GM19238 (cell line): ENCODE data around the gene CCNF.
A peak's percentile ranks its signal among the peaks of the same experiment; 100 is the strongest.
"Not testable (repeated sequence)": the region's sequence is repeated elsewhere in the genome, so short reads cannot be mapped to it uniquely, and the experiment has no call there.

Source experiments
- DNase-seq: peaks from one replicate; pipeline ENCODE4 v3.0.0; 2011; ENCODE audit warnings: low spot score; ENCODE audit not compliant: insufficient read length

CCNF gene

GRCh38 chr16:2471016-2471652 is 41.9 kb downstream of the CCNF start, which contains the start of gene NTN3:
Gene NTN3 (plus strand): TSS chr16:2471297. CDS start chr16:2471702, 405 bp downstream.
- no peak for DNase-seq

DNA sequence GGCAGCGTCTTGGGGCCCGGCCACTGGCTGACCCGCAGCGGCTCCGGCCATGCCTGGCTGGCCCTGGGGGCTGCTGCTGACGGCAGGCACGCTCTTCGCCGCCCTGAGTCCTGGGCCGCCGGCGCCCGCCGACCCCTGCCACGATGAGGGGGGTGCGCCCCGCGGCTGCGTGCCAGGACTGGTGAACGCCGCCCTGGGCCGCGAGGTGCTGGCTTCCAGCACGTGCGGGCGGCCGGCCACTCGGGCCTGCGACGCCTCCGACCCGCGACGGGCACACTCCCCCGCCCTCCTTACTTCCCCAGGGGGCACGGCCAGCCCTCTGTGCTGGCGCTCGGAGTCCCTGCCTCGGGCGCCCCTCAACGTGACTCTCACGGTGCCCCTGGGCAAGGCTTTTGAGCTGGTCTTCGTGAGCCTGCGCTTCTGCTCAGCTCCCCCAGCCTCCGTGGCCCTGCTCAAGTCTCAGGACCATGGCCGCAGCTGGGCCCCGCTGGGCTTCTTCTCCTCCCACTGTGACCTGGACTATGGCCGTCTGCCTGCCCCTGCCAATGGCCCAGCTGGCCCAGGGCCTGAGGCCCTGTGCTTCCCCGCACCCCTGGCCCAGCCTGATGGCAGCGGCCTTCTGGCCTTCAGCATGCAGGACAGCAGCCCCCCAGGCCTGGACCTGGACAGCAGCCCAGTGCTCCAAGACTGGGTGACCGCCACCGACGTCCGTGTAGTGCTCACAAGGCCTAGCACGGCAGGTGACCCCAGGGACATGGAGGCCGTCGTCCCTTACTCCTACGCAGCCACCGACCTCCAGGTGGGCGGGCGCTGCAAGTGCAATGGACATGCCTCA is 42.6 kb downstream of the CCNF start:
- no peak for DNase-seq

DNA sequence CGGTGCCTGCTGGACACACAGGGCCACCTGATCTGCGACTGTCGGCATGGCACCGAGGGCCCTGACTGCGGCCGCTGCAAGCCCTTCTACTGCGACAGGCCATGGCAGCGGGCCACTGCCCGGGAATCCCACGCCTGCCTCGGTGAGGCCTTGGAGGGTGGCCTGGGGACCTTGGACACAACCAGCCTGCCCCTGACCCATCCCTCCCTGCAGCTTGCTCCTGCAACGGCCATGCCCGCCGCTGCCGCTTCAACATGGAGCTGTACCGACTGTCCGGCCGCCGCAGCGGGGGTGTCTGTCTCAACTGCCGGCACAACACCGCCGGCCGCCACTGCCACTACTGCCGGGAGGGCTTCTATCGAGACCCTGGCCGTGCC is 43.2 kb downstream of the CCNF start:
- DNase-seq, result no peak

GRCh38 chr16:2472885-2473445 is 43.7 kb downstream of the CCNF start:
- DNase-seq, result no peak

DNA sequence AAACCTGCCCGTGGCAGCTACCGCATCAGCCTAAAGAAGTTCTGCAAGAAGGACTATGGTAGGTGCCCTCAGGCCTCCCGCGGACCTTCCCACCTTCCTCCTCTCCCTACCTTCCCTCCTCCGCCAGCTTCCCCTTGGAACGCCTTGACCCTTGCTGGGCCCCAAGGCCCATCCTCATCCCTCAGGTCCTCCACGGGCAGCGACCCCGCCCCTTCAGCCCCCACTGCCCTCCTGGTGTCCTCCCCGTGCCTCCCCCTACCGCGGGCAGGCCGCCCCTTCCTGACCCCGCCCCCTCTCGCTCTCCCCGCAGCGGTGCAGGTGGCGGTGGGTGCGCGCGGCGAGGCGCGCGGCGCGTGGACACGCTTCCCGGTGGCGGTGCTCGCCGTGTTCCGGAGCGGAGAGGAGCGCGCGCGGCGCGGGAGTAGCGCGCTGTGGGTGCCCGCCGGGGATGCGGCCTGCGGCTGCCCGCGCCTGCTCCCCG is 44.2 kb downstream of the CCNF start:
- no peak for DNase-seq

- peak; percentile 75 for DNase-seq
Observed at GRCh38 chr16:2473999-2474876, 45.0 kb downstream of the CCNF start.

GRCh38 chr16:2474877-2475412 is 45.7 kb downstream of the CCNF start, which contains the start of gene TBC1D24:
Gene TBC1D24 (plus strand): TSS chr16:2475127. CDS start chr16:2496149, 21,022 bp downstream.
- DNase-seq, result peak; percentile 100

DNA sequence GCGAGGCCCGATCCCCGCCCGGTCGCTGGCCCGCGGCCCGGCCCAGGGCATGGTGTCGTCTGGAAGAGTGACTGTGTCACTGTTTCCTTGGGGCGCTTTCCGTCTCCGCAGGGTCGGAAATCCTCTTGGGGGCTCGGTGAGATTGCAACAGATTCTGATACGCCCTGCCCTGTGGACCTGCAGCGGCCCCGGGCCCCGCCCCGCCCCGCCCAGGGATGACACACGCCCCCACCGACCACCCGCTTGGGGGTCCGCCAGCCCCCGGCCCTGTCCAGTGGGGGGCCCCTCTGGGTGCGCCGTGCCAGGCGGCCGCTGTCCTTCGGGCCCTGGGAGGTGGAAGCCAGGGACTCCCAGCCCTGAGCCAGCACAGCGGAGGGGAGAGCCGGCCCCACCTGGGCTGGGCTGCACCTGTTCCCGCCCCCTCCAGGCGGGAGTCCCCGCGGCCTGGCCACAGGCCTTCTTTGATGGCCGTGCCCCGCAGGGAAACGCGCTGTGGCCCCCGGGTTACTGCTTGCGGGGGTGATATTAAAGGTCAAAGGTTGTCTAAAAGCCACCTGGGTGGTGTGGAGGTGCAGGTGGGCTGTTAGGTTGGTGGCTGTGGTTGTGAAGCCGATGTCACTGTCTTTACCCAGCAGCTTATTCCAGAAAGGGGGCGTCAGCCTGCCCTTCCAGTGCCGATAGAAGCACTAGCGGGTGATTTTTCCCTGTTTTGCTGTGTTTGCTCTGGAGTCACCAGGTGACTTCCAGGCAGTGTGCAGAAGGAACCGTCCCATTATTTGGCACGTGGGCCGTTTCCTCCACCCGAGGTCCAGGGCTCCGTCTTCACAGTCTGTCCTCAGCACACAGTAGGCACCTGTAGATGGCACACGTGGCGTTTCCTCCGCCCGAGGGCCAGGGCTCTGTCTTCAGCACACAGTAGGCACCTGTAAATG is 46.4 kb downstream of the CCNF start:
- DNase-seq, result peak; percentile 49

DNA sequence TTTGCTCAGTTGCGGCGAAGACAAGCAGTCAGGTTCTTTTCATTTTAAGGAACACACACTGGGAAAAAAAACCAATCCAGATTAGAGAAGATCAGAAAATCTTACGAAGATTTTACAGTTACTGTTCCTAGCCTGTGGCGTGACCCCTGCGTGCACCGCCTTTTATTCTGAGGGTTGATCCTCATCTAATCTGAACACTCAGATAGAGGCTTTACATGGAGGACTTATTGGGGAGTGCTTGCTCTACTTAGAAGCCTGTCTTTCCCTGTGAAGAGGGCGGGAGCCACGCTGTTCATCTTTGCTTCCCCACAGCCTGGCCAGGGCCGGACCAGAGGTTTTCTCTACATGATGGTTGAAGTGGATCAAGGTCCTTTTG is 47.1 kb downstream of the CCNF start:
- DNase-seq, result no peak

DNA sequence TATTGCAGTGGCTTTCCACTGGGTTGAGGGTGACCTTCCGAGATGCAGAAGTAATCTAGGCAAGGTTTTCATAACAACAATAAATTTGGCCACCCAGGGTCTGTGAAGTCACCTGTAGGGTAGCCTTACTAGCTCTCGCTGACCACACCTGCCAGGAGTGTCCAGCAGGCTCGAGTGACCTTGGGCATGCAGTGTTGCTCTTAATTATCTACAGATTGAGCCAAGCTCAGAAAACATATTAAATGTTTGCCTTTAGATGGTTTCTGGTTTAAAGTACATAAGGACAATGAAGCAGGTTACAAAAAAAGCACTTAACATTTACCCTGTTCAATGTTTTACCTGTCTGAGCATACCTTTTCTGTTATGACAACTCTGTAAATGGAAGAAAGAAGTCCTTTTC is 47.5 kb downstream of the CCNF start:
- no peak for DNase-seq

GRCh38 chr16:2477327-2477726 is 48.1 kb downstream of the CCNF start:
- no peak for DNase-seq

DNA sequence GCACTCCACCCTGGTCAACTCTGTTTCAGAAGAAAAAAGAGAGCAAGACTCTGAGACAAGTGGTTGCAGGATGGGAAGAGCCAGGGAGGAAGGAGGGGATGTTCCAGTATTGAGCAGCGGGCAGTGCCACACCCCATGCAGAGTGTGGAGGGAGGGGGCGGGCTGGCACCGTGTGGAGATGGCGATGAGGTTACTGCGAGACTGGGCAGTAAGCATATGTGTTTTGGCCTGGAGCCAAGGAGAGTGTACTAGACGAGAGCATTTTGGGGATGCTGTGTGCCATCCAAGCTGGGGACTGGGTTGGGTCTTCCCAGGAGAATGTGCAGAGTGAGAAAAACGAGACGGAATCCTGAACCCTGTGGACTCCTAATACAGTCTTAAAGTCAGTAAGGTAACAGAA is 49.0 kb downstream of the CCNF start:
- no peak for DNase-seq

DNA sequence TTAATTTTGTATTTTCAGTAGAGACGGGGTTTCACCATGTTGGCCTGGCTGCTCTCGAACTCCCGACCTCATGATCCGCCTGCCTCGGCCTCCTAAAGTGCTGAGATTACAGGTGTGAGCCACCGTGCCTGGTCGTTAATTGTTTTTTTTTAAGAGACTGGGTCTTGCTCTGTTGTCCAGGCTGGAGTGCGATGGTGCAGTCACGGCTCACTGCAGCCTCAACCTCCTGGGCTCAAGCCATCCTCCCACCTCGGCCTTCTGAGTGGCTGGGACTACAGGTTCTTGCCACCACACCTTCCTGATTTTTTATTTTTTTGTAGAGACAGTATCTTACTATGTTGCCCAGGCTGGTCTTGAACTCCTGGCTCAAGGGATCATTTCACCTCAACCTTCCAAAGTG is 50.7 kb downstream of the CCNF start:
- DNase-seq, result not testable (repeated sequence)

DNA sequence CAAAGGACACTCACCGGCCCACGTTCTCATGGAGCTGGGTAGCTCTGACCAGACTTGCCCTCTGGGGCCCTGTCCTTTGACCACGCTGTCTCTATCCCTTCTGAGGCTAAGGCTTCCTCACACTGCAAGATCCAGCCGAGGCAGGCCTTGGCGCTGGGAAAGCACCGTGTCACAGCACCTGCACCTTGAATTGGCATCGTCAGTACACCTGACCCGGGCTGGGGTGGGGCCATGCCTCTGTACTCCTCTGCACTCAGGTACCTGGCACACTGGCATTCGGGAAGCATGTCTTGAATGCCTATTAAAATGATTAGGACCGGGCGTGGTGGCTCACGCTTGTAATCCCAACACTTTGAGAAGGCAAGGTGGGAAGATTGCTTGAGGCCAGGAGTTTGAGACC is 51.7 kb downstream of the CCNF start:
- no peak for DNase-seq

DNA sequence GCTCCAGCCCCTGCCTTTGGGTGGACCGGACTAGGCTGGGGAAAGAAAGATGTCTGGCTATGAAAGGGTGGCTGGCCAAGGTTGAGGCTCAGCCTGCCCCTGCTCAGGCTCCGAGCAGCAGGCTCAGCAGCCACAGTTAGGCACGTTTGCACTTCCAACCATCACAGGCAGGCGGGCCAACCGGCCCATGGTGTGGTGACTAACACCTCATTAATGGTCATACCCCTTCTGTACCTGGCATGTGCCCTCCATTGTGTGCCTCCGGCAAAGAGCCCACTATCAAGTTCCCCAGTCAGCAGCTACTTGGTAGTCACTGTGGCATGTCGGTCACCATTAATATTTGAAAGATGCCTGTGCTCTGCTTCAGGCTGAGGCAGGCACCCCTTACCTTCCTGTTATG is 52.4 kb downstream of the CCNF start:
- no peak for DNase-seq

DNA sequence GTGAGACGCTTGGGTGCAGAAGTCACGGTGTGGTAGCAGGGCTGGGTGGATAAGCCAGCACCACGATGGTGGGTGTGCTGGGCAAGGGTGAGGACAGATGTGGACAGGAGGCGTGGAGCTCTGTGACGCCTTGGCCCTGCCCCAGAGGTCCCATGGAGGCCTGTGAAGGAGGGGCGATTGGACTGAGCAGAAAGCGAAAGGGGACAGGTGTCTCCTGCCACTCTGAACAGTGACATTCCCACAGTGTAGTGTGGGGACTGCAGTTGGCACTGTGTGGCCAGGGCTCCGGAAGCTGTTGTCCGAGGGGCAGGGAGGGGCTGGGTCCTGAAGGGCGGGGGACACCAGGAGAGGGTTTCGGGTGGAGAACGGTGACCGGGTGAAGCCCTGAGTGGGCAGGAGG is 53.0 kb downstream of the CCNF start:
- no peak for DNase-seq

- DNase-seq, result no peak
Observed at GRCh38 chr16:2482708-2483534, 53.7 kb downstream of the CCNF start.

DNA sequence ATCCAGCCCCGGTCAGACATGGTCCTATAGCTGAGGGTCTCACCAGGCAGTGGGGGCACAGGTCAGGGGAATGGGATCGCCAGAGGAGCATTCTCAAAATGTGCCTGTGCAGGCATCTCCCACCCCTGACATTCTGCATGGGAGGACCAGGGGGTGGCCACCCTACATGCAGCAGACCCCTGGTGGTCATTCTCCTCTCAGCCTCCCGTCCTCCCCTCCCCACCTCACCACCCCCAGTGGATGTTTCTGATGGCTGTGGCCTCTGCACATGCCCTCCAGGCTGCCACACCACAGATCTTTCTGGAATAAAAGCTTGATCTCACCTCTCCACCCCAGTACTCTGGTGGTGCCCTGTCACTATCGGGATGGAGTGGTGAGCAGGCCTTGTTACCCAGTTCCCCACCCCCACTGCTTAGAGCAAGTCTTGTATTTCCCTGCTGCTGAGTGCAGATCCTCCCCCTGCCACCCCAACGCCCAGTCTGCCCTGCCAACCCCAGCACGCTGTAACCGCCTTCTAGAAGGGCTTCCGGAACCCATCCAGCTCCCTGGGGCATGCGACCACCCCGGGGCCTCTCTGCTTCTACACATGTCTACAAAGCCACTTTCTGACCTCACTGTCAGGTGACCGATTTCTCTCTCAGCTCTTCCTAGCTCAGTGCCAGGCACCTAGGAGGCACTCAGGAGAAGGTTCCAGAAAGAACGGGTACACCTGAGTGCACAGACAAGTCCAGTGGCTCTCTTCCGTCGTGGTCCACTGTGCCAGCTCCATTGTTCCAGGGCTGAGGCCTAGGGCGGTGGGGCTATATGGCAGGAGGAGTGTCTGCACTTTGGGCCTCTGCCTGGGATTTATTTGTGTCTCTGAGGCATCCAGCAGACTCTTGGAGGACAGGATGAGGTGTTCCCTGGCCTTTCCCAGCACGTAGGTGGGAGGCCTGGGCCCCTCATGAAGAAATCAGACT is 55.0 kb downstream of the CCNF start:
- DNase-seq, result no peak
